GM12878 (cell line): ENCODE measurements around the gene AEBP1. TPM values are rescaled to one million over a fixed set of nuclear protein-coding genes. Genes with fewer than 3 reads are reported as not detected.

ENCODE experiments used
- BHLHE40 ChIP-seq, 2 experiments: fragments of 450-650 bp in 1 of 2; IDR thresholded peaks; 2 replicates each; pipeline ENCODE4 v1.6.1; 2011 to 2017; ENCODE audit warnings: low read depth in 2 of 2, borderline replicate concordance in 1 of 2, improper control_type of control experiment in 1 of 2, low read length in 1 of 2, mild to moderate bottlenecking in 1 of 2
- CHD1 ChIP-seq: IDR thresholded peaks from 2 replicates; pipeline ENCODE4 v1.6.1; 2012; ENCODE audit warnings: low read depth, low read length, improper control_type of control experiment
- EGR1 ChIP-seq, 2 experiments: IDR thresholded peaks; 1 replicate in 1 of 2; 2 replicates in 1 of 2; pipeline ENCODE4 v1.6.1; 2011 to 2012; ENCODE audit warnings: low read depth in 2 of 2, low read length in 2 of 2, borderline replicate concordance in 1 of 2, mild to moderate bottlenecking in 1 of 2, moderate library complexity in 1 of 2
- FOXK2 ChIP-seq: fragments of 450-650 bp; IDR thresholded peaks from 2 replicates; pipeline ENCODE4 v1.6.1; 2017; ENCODE audit warnings: mild to moderate bottlenecking, moderate library complexity
- GABPA ChIP-seq: IDR thresholded peaks from 2 replicates; pipeline ENCODE4 v1.6.1; 2014; ENCODE audit warnings: antibody characterized with exemption, low read depth, mild to moderate bottlenecking, inconsistent platforms
- IKZF1 ChIP-seq: fragments of 450-650 bp; conservative IDR thresholded peaks from 2 replicates; pipeline ENCODE4 v1.6.1; 2017; ENCODE audit warnings: antibody characterized with exemption, mild to moderate bottlenecking
- JUND ChIP-seq: IDR thresholded peaks from 2 replicates; pipeline ENCODE4 v1.6.1; 2012; ENCODE audit warnings: low read depth, mild to moderate bottlenecking, low read length, improper control_type of control experiment, moderate library complexity
- RAD21 ChIP-seq: IDR thresholded peaks from 2 replicates; pipeline ENCODE4 v1.6.1; 2011; ENCODE audit warnings: mild to moderate bottlenecking, low read depth, low read length, moderate library complexity; ENCODE audit not compliant: insufficient read depth
- REST ChIP-seq: IDR thresholded peaks from 2 replicates; pipeline ENCODE4 v1.6.1; 2012; ENCODE audit warnings: mild to moderate bottlenecking, low read depth, low read length
- RUNX3 ChIP-seq: IDR thresholded peaks from 2 replicates; pipeline ENCODE4 v1.6.1; 2012; ENCODE audit warnings: low read length, inconsistent platforms
- TARDBP ChIP-seq: IDR thresholded peaks from 2 replicates; pipeline ENCODE4 v1.6.1; 2016; ENCODE audit warnings: borderline replicate concordance
- TCF3 ChIP-seq: IDR thresholded peaks from 2 replicates; pipeline ENCODE4 v1.6.1; 2012; ENCODE audit warnings: low read depth, mild to moderate bottlenecking, low read length, borderline replicate concordance; ENCODE audit not compliant: insufficient read depth
- YBX1 ChIP-seq: fragments of 450-650 bp; IDR thresholded peaks from 2 replicates; pipeline ENCODE4 v1.6.1; 2016; ENCODE audit warnings: antibody characterized with exemption
- ZNF217 ChIP-seq: fragments of 450-650 bp; IDR thresholded peaks from 2 replicates; pipeline ENCODE4 v1.6.1; 2017; ENCODE audit warnings: antibody characterized with exemption, mild to moderate bottlenecking
- ZNF274 ChIP-seq: IDR thresholded peaks from one replicate; pipeline ENCODE4 v1.8.0; 2011; ENCODE audit not compliant: insufficient read length, insufficient read depth
- polyA plus RNA-seq, 11 experiments: library from polyadenylated mRNA; depleted of rRNA in 4 of 11; unstranded in 6 of 11; stranded (reverse) in 5 of 11; fragments of >200 nt; fragmentation: Nextera tagmentation in 4 of 11; fragmentation: Illumina TruSeq in 1 of 11; extraction: Ambion mirVana in 4 of 11; extraction: Trizol in 1 of 11; gene quantifications; 1 replicate in 1 of 11; 2 replicates in 10 of 11; pipeline versions ENCODE4 v1.2.1 to v1.2.3, GENCODE V29; 2011 to 2016; ENCODE audit warnings: inconsistent platforms in 2 of 11, missing spikeins in 2 of 11, low read depth in 1 of 11
- total RNA-seq, 4 experiments: library from RNA; depleted of rRNA in 3 of 4; stranded (reverse); fragments of >200 nt in 3 of 4; fragmentation: Illumina TruSeq in 1 of 4; extraction: Trizol in 1 of 4; gene quantifications; 2 replicates each; pipeline versions ENCODE4 v1.2.1 to v1.2.3, GENCODE V29; 2013 to 2021
- TF ChIP-seq, protein P1 (sequence below): IDR thresholded peaks from 2 replicates; pipeline ENCODE4 v1.6.1; 2012; ENCODE audit warnings: low read length, inconsistent platforms
- TF ChIP-seq, protein P2 (sequence below): fragments of 450-650 bp; IDR thresholded peaks from 2 replicates; pipeline ENCODE4 v1.6.1; 2017; ENCODE audit warnings: low read depth, mild to moderate bottlenecking, moderate library complexity
- TF ChIP-seq, protein P3 (sequence below): fragments of 450-650 bp; IDR thresholded peaks from 2 replicates; pipeline ENCODE4 v1.6.1; 2017; ENCODE audit warnings: mild to moderate bottlenecking, low read depth, inconsistent platforms; ENCODE audit not compliant: poor library complexity, severe bottlenecking

AEBP1 gene
- total and polyA plus RNA-seq, 10 of the 15 experiments (the other 5 are each of a cell fraction or from before 2014, with no cell fraction given): 0.06 to 0.23 (median 0.11) TPM; not detected in 5

DNA sequence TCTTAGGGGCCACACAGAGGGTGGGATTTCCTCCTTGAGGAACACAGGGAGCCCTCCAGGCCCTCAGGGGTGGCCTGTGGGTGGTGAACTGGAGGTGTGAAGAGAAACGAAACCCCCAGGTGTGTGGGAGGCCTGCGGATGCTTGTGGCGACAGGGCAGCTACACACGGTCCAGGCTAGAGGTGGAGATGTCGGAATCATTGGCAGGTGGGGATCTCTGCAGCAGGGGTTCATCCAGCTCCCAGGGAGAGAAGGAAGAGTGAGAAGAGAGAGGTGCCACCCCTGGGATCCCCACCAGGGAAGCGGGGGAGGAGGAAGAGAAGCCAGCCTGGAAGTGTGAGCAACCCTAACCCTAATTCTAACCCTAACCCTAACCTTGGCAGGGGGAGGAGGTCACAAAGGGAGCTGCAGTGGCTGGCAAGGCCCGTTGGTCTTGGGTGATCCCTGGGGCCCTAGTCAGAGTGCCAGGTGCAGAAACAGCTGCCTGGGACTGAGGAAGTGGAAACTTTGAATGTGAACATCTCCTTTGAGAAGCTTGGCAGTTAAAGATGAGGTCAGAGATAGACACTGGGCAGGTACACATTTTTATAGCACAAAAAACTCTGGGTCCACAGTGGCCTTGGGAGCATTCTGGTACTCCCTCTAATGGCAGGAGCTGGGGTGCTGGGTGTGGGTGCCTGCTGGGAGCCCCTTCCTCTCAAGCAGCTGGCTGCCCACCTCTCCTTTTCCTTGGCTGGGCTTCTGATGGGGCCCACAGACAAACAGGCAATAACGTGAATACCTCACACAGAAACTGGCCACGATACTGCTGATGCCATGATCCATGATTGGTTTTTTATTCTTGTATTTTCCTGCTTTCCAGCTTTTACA, 6.8 kb upstream of the AEBP1 start (continued):
- TF ChIP-seq, protein P1, sequence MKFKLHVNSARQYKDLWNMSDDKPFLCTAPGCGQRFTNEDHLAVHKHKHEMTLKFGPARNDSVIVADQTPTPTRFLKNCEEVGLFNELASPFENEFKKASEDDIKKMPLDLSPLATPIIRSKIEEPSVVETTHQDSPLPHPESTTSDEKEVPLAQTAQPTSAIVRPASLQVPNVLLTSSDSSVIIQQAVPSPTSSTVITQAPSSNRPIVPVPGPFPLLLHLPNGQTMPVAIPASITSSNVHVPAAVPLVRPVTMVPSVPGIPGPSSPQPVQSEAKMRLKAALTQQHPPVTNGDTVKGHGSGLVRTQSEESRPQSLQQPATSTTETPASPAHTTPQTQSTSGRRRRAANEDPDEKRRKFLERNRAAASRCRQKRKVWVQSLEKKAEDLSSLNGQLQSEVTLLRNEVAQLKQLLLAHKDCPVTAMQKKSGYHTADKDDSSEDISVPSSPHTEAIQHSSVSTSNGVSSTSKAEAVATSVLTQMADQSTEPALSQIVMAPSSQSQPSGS: no peak
- TF ChIP-seq, protein P2, sequence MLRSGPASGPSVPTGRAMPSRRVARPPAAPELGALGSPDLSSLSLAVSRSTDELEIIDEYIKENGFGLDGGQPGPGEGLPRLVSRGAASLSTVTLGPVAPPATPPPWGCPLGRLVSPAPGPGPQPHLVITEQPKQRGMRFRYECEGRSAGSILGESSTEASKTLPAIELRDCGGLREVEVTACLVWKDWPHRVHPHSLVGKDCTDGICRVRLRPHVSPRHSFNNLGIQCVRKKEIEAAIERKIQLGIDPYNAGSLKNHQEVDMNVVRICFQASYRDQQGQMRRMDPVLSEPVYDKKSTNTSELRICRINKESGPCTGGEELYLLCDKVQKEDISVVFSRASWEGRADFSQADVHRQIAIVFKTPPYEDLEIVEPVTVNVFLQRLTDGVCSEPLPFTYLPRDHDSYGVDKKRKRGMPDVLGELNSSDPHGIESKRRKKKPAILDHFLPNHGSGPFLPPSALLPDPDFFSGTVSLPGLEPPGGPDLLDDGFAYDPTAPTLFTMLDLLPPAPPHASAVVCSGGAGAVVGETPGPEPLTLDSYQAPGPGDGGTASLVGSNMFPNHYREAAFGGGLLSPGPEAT: no peak
- no peak for TF ChIP-seq CHD1
- TF ChIP-seq TCF3: peak; percentile 76; the same call in 1 of the 2 replicates
- no peak for TF ChIP-seq YBX1
- TF ChIP-seq FOXK2: no peak
- TF ChIP-seq ZNF217: 0 out of 2 replicates have a peak, but pooled peaks have one; percentile 19
- TF ChIP-seq REST: no peak
- TF ChIP-seq TARDBP: no peak
- TF ChIP-seq BHLHE40 (IDR thresholded peaks at IDR 0.05; ENCODE audit: borderline replicate concordance in 1 of 2, low read depth in 2 of 2, low read length in 1 of 2): no peak
- TF ChIP-seq RUNX3: peak; percentile 58
- TF ChIP-seq EGR1 (IDR thresholded peaks at IDR 0.05; ENCODE audit: borderline replicate concordance in 1 of 2, low read depth in 2 of 2, low read length in 2 of 2): peak in 1 of 2 experiments; percentile 51; a peak in 1 of 3 replicates
- TF ChIP-seq IKZF1: peak; percentile 75
- TF ChIP-seq RAD21: no peak
- TF ChIP-seq, protein P3, sequence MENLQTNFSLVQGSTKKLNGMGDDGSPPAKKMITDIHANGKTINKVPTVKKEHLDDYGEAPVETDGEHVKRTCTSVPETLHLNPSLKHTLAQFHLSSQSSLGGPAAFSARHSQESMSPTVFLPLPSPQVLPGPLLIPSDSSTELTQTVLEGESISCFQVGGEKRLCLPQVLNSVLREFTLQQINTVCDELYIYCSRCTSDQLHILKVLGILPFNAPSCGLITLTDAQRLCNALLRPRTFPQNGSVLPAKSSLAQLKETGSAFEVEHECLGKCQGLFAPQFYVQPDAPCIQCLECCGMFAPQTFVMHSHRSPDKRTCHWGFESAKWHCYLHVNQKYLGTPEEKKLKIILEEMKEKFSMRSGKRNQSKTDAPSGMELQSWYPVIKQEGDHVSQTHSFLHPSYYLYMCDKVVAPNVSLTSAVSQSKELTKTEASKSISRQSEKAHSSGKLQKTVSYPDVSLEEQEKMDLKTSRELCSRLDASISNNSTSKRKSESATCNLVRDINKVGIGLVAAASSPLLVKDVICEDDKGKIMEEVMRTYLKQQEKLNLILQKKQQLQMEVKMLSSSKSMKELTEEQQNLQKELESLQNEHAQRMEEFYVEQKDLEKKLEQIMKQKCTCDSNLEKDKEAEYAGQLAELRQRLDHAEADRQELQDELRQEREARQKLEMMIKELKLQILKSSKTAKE: no peak
- TF ChIP-seq ZNF274: no peak
- no peak for TF ChIP-seq GABPA
- no peak for TF ChIP-seq JUND
